GM12872 (cell line): ENCODE data around the gene NUB1.

ENCODE experiments used
- CTCF ChIP-seq: IDR thresholded peaks from 3 replicates; pipeline ENCODE4 v1.5.1; 2011; ENCODE audit warnings: low read depth, mild to moderate bottlenecking, low read length, moderate library complexity; ENCODE audit not compliant: insufficient read depth

NUB1 gene

GRCh38 chr7:151415375-151416105 is 73.9 kb downstream of the NUB1 start:
- TF ChIP-seq CTCF: no peak

- TF ChIP-seq CTCF: no peak
Observed at GRCh38 chr7:151416112-151416940, 74.7 kb downstream of the NUB1 start.

GRCh38 chr7:151416941-151417315 is 75.3 kb downstream of the NUB1 start:
- no peak for TF ChIP-seq CTCF

GRCh38 chr7:151420144-151420543 is 78.5 kb downstream of the NUB1 start:
- no peak for TF ChIP-seq CTCF

GRCh38 chr7:151422212-151422611 is 80.6 kb downstream of the NUB1 start:
- TF ChIP-seq CTCF: no peak

GRCh38 chr7:151423226-151423625 is 81.6 kb downstream of the NUB1 start:
- TF ChIP-seq CTCF: no peak

- no peak for TF ChIP-seq CTCF
Observed at GRCh38 chr7:151423936-151424335, 82.3 kb downstream of the NUB1 start.
